SK-N-SH (cell line): ENCODE data around the gene PCYT1A.
"Not testable (repeated sequence)": the region's sequence is repeated elsewhere in the genome, so short reads cannot be mapped to it uniquely, and the experiment has no call there.

Source experiments
- SMC3 ChIP-seq: IDR thresholded peaks from 2 replicates; pipeline ENCODE4 v1.6.1; 2012; ENCODE audit warnings: low read depth, low read length, improper control_type of control experiment
- TAF1 ChIP-seq: IDR thresholded peaks from 2 replicates; pipeline ENCODE4 v1.6.1; 2012; ENCODE audit warnings: low read depth, mild to moderate bottlenecking, low read length, moderate library complexity, borderline replicate concordance
- TF ChIP-seq, protein P1 (sequence below): fragments of 150-350 bp; IDR thresholded peaks from 2 replicates; pipeline ENCODE4 v1.6.1; 2017; ENCODE audit warnings: antibody characterized with exemption, low read length, low read depth, borderline replicate concordance
- TF ChIP-seq, protein P2 (sequence below): fragments of 200-600 bp; sonication (generic); IDR thresholded peaks from 2 replicates; pipeline ENCODE4 v1.6.1; 2017; ENCODE audit warnings: antibody characterized with exemption, mild to moderate bottlenecking, moderate library complexity
- TF ChIP-seq, protein P3 (sequence below): IDR thresholded peaks from 2 replicates; pipeline ENCODE4 v1.4.0; 2012; ENCODE audit warnings: low read depth

DNA sequence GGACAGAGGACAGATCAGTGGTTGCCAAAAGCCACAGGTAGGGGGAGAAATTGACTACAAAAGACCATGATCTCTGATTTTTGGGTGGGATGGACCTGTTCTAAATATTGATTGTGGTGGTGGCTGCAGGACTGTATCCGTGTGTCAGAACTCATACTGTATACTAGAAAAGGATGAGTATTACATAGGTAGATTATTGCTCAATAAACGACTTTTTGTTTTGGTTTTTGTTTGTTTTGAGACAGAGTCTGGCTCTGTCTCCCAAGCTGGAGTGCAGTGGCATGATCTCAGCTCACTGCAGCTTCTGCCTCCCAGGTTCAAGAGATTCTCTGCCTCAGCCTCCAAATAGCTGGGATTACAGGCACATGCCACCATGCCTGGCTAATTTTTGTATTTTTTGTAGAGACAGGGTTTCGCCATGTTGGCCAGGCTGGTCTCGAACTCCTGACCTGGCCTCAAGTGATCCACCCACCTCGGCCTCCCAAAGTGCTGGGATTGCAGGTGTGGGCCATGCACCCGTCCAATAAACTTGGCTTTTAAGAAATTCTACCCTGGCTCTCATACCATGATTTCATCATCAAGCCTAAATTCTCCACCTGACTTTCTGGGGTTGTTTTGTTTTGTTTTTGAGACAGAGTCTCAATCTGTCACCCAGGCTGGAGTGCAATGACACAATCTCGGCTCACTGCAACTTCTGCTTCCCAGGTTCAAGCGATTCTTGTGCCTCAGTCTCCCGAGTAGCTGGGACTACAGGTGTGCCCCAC is 81.9 kb downstream of the PCYT1A start:
- TF ChIP-seq, protein P1, sequence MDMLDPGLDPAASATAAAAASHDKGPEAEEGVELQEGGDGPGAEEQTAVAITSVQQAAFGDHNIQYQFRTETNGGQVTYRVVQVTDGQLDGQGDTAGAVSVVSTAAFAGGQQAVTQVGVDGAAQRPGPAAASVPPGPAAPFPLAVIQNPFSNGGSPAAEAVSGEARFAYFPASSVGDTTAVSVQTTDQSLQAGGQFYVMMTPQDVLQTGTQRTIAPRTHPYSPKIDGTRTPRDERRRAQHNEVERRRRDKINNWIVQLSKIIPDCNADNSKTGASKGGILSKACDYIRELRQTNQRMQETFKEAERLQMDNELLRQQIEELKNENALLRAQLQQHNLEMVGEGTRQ, result not testable (repeated sequence)
- TF ChIP-seq, protein P2, sequence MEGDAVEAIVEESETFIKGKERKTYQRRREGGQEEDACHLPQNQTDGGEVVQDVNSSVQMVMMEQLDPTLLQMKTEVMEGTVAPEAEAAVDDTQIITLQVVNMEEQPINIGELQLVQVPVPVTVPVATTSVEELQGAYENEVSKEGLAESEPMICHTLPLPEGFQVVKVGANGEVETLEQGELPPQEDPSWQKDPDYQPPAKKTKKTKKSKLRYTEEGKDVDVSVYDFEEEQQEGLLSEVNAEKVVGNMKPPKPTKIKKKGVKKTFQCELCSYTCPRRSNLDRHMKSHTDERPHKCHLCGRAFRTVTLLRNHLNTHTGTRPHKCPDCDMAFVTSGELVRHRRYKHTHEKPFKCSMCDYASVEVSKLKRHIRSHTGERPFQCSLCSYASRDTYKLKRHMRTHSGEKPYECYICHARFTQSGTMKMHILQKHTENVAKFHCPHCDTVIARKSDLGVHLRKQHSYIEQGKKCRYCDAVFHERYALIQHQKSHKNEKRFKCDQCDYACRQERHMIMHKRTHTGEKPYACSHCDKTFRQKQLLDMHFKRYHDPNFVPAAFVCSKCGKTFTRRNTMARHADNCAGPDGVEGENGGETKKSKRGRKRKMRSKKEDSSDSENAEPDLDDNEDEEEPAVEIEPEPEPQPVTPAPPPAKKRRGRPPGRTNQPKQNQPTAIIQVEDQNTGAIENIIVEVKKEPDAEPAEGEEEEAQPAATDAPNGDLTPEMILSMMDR, result not testable (repeated sequence)
- TF ChIP-seq SMC3, TAF1: not testable (repeated sequence)
- TF ChIP-seq, protein P3, sequence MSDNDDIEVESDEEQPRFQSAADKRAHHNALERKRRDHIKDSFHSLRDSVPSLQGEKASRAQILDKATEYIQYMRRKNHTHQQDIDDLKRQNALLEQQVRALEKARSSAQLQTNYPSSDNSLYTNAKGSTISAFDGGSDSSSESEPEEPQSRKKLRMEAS, result not testable (repeated sequence)
